Thymus (tissue), 11 donors: ENCODE measurements around the gene ITGAE. TPM values are rescaled to one million over a fixed set of nuclear protein-coding genes. Genes with fewer than 3 reads are reported as not detected.

Experiments used
- DNase-seq, 9 donors: peaks; one replicate each; pipeline ENCODE4 v3.0.0-alpha.2; 2013; ENCODE audit warnings: low spot score in 9 of 9, low read depth in 6 of 9, missing footprints in 1 of 9
- H3K27ac ChIP-seq, 2 donors: one replicate each; pipeline ENCODE4 v1.5.1; 2013; ENCODE audit warnings: control low read depth in 1 of 2, low read depth in 1 of 2, low read length in 1 of 2, mild to moderate bottlenecking in 1 of 2, moderate library complexity in 1 of 2
- H3K27me3 ChIP-seq, 2 donors: one replicate each; pipeline ENCODE4 v1.5.1; 2013; ENCODE audit warnings: low read length in 1 of 2; ENCODE audit not compliant: control insufficient read depth in 2 of 2, insufficient read depth in 1 of 2
- H3K36me3 ChIP-seq, 2 donors: one replicate each; pipeline ENCODE4 v1.5.1; 2013; ENCODE audit warnings: low read length in 1 of 2, mild to moderate bottlenecking in 1 of 2, moderate library complexity in 1 of 2; ENCODE audit not compliant: control insufficient read depth in 2 of 2, insufficient read depth in 2 of 2
- H3K4me1 ChIP-seq, 2 donors: one replicate each; pipeline ENCODE4 v1.5.1; 2013; ENCODE audit warnings: low read length in 2 of 2; ENCODE audit not compliant: control insufficient read depth in 2 of 2, insufficient read depth in 2 of 2
- H3K4me3 ChIP-seq, 2 donors: one replicate each; pipeline ENCODE4 v1.5.1; 2013; ENCODE audit warnings: low read length in 2 of 2, control low read depth in 1 of 2, mild to moderate bottlenecking in 1 of 2
- H3K9me3 ChIP-seq, 2 donors: one replicate each; pipeline ENCODE4 v1.5.1; 2013; ENCODE audit warnings: low read length in 1 of 2, mild to moderate bottlenecking in 1 of 2; ENCODE audit not compliant: control insufficient read depth in 2 of 2, insufficient read depth in 1 of 2
- WGBS: extraction: QIAGEN DNeasy Blood & Tissue Kit; methylation state at CpG from one replicate; pipeline ENCODE4 v1.1.7; 2013; 5-methylcytosine and 5-hydroxymethylcytosine counted together
- polyA plus RNA-seq: library from polyadenylated mRNA; stranded (reverse); fragments of 200-250 nt; gene quantifications from one replicate; pipeline ENCODE4 v1.2.3, GENCODE V29; 2013
- total RNA-seq: library from RNA; stranded (reverse); fragments of 120-200 nt; gene quantifications from one replicate; pipeline ENCODE4 v1.2.4, GENCODE V29; 2013
- donor health status: healthy.

ITGAE gene
- total and polyA plus RNA-seq, 2 donors, result 129 to 170 TPM

DNA sequence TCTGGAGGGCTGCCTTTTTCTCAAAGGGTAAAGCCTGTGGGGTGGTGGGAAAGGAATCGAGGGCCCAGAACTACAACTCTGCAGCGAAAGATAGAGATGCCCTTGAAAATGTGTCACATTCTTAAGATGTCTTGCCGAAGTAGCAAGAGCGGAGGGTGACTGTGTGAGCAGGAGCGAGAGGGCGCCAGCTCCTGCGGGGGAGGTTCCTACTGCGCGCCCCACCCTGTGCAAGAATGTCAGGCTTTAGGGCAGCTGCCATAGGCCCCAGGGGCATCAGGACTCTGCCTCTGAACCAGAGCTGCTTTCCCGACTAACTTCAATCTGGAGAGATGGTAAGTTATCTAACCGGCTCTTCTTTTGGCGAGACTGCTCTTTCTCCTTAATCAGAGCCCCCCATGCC, 11.8 kb upstream of the ITGAE start:
- WGBS, result 98% methylated on average over 12 of the region's 12 CpGs
- DNase-seq, result no peak

GRCh38 chr17:3812284-3812683, 11.3 kb upstream of the ITGAE start:
- Histone ChIP-seq H3K27ac (no peak overlapping the region), H3K4me1 (peaks cover 0 to 10% of the 10 kb centered on the region in 2 donors), H3K4me3 (no peak overlapping the region), H3K27me3 (no peaks in the 10 kb centered on the region), H3K36me3 (peaks cover 61 to 96% of the 10 kb centered on the region in 2 donors), H3K9me3 (no peaks in the 10 kb centered on the region)
- 98% methylated on average over 10 of the region's 10 CpGs for WGBS
- DNase-seq, result no peak

More for the DNA sequence above, 11.8 kb upstream of the ITGAE start:
- Histone ChIP-seq H3K36me3 (peaks cover 56 to 92% of the 10 kb centered on the region in 2 donors), H3K9me3 (no peaks in the 10 kb centered on the region), H3K4me1 (peaks cover 0 to 10% of the 10 kb centered on the region in 2 donors), H3K4me3 (no peak overlapping the region), H3K27ac (no peak overlapping the region), H3K27me3 (no peaks in the 10 kb centered on the region)

- DNase-seq, result no peak
- peaks cover 0 to 4% of the 10 kb centered on the region in 2 donors for H3K4me1 ChIP-seq
- no peaks in the 10 kb centered on the region for H3K27me3 ChIP-seq
- WGBS, result 97% methylated on average over 4 of the region's 4 CpGs
- peaks cover 60 to 93% of the 10 kb centered on the region in 2 donors for H3K36me3 ChIP-seq
- H3K4me3 ChIP-seq, result no peak overlapping the region
- H3K9me3 ChIP-seq, result no peaks in the 10 kb centered on the region
- no peak overlapping the region for H3K27ac ChIP-seq
These were observed 9.0 kb upstream of the ITGAE start for GRCh38 chr17:3810019-3810418.

GRCh38 chr17:3809135-3809534, 8.1 kb upstream of the ITGAE start:
- 95% methylated on average over 4 of the region's 4 CpGs for WGBS
- Histone ChIP-seq H3K4me3 (no peak overlapping the region), H3K9me3 (no peaks in the 10 kb centered on the region), H3K27me3 (no peaks in the 10 kb centered on the region), H3K27ac (no peak overlapping the region), H3K36me3 (peaks cover 53 to 85% of the 10 kb centered on the region in 2 donors), H3K4me1 (peaks cover 2 to 13% of the 10 kb centered on the region in 2 donors)
- DNase-seq, result no peak

DNA sequence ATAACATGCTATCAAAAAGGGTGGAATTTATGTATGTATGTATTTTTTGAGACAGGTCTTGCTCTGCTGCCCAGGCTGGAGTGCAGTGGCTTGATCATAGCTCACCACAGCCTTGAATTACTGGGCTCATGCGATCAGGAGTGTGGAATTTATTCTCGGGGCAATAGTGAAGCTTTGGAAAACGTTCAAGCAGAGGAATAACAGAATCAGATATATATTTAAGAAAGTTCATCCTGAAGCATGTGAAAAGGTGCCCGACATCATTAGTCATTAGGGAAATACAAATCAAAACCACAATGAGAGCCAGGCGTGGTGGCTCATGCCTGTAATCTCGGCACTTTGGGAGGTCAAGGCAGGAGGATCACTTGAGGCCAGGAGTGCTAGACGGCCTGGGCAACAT, 7.7 kb upstream of the ITGAE start:
- no peaks in the 10 kb centered on the region for H3K27me3 ChIP-seq
- WGBS, result 97% methylated on average over 7 of the region's 7 CpGs
- H3K36me3 ChIP-seq, result peaks cover 48 to 80% of the 10 kb centered on the region in 2 donors

GRCh38 chr17:3805581-3805980, 4.6 kb upstream of the ITGAE start:
- H3K4me3 ChIP-seq, result no peak overlapping the region
- no peaks in the 10 kb centered on the region for H3K27me3 ChIP-seq
- H3K9me3 ChIP-seq, result no peaks in the 10 kb centered on the region
- DNase-seq, result no peak
- peaks cover 10 to 44% of the 10 kb centered on the region in 2 donors for H3K4me1 ChIP-seq
- H3K27ac ChIP-seq, result no peak overlapping the region
- WGBS, result 89% methylated on average over 5 of the region's 5 CpGs
- peaks cover 37 to 71% of the 10 kb centered on the region in 2 donors for H3K36me3 ChIP-seq

More for the DNA sequence above, 7.7 kb upstream of the ITGAE start:
- peaks cover 2 to 18% of the 10 kb centered on the region in 2 donors for H3K4me1 ChIP-seq
- H3K4me3 ChIP-seq, result no peak overlapping the region
- no peaks in the 10 kb centered on the region for H3K9me3 ChIP-seq
- no peak for DNase-seq
- no peak overlapping the region for H3K27ac ChIP-seq

GRCh38 chr17:3804503-3804931, 3.5 kb upstream of the ITGAE start:
- no peaks in the 10 kb centered on the region for H3K9me3 ChIP-seq
- no peak overlapping the region for H3K4me3 ChIP-seq
- 80% methylated on average over 6 of the region's 6 CpGs for WGBS
- peak overlapping the region; percentile 1 to 79 for H3K27ac ChIP-seq
- DNase-seq, result peak in 1 of 9 donors; percentile 55
- peaks cover 29 to 62% of the 10 kb centered on the region in 2 donors for H3K36me3 ChIP-seq
- H3K4me1 ChIP-seq, result peaks cover 19 to 55% of the 10 kb centered on the region in 2 donors
- no peaks in the 10 kb centered on the region for H3K27me3 ChIP-seq

- H3K4me3 ChIP-seq, result no peak overlapping the region
- H3K9me3 ChIP-seq, result no peaks in the 10 kb centered on the region
- no peak for DNase-seq
- 95% methylated on average over 5 of the region's 5 CpGs for WGBS
- no peak overlapping the region for H3K27ac ChIP-seq
- peaks cover 26 to 52% of the 10 kb centered on the region in 2 donors for H3K36me3 ChIP-seq
- H3K4me1 ChIP-seq, result peaks cover 29 to 68% of the 10 kb centered on the region in 2 donors
- H3K27me3 ChIP-seq, result no peaks in the 10 kb centered on the region
These were observed 2.3 kb upstream of the ITGAE start for GRCh38 chr17:3803308-3803640.

DNA sequence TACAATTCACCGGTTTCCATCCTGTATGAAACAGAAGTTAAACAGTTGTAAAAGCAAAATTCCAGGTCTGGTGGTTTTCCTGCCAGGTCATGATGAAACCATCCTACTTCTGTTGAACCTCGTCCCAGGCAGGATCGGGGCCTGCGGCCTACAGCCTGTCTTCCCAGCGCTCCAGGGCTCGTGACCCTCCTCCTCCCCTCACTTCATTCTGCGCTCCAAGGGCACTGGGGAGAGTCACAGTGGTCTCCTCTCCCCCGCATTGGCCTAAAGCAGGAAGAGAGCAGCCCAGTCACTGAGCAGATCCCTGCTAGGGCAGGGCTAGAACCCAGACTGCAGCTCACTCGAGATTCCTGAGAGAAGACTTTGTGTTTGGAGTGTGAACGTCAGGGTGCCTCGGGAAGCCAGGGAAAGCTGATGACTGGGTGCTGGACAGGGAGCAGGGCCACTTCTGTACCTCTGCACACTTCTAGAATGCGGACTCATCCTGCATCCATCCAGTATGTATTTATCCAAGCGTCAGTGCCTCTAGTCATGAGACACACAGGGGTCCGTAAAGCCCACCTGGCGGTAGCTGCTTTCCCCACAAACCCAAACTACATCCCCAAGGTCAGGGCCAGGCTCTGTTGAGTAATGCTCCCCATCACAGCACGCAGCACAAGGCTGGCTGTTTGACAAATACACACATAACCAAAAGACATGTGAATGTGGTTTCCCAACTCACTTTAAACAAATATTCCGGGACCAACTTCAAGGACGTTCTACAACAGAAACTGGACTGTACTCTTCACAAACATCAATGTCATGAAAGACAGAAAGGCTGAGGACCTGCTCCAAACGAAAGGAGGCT, 1.7 kb upstream of the ITGAE start:
- WGBS, result 95% methylated on average over 19 of the region's 19 CpGs
- peaks cover 29 to 73% of the 10 kb centered on the region in 2 donors for H3K4me1 ChIP-seq
- no peak overlapping the region for H3K4me3 ChIP-seq
- no peaks in the 10 kb centered on the region for H3K9me3 ChIP-seq
- peaks cover 22 to 46% of the 10 kb centered on the region in 2 donors for H3K36me3 ChIP-seq
- no peaks in the 10 kb centered on the region for H3K27me3 ChIP-seq
- no peak overlapping the region for H3K27ac ChIP-seq
- DNase-seq, result no peak
